ENCODE measurements around the gene ANKS6.
A peak's percentile ranks its signal among the peaks of the same experiment; 100 is the strongest.

GRCh38 chr9:98775831-98776441, 20.4 kb downstream of the ANKS6 start:
- peak; percentile 86 for TF ChIP-seq CTCF (conservative IDR thresholded peaks at IDR 0.05; ENCODE audit: low read depth, low read length)
- peak; percentile 90 for TF ChIP-seq RAD21 (IDR thresholded peaks at IDR 0.05; ENCODE audit: low read length)
- peak; percentile 84 for TF ChIP-seq SMC3 (IDR thresholded peaks at IDR 0.05; ENCODE audit: low read depth, low read length)
- TF ChIP-seq POLR2A (IDR thresholded peaks at IDR 0.05; ENCODE audit: low read depth, low read length), result no peak
- TF ChIP-seq RFX5 (IDR thresholded peaks at IDR 0.05; ENCODE audit: low read depth, low read length), result no peak
- no peak for TF ChIP-seq ELK1 (IDR thresholded peaks at IDR 0.05; ENCODE audit: borderline replicate concordance, low read depth, low read length)
- TF ChIP-seq MAFK (IDR thresholded peaks at IDR 0.05; ENCODE audit: low read depth, low read length), result no peak
- no peak for TF ChIP-seq BHLHE40 (IDR thresholded peaks at IDR 0.05; ENCODE audit: low read depth, low read length)
- TF ChIP-seq USF2 (IDR thresholded peaks at IDR 0.05; ENCODE audit: low read depth, low read length), result no peak
- no peak for TF ChIP-seq FOS (IDR thresholded peaks at IDR 0.05; ENCODE audit: low read depth, low read length)
- no peak for TF ChIP-seq CEBPB (IDR thresholded peaks at IDR 0.05; ENCODE audit: low read depth, low read length)

All from IMR-90 (cell line).